HG02571 (cell line): ENCODE data around the gene MBD3L2B.
"Not testable (repeated sequence)": the region's sequence is repeated elsewhere in the genome, so short reads cannot be mapped to it uniquely, and the experiment has no call there.

Experiments
- ATAC-seq: cut with Tn5 transposase; IDR thresholded peaks from one replicate; pipeline ENCODE4 v1.9.1; 2021; ENCODE audit warnings: mild to moderate bottlenecking, moderate library complexity; ENCODE audit not compliant: unreplicated experiment

The MBD3L2B gene

DNA sequence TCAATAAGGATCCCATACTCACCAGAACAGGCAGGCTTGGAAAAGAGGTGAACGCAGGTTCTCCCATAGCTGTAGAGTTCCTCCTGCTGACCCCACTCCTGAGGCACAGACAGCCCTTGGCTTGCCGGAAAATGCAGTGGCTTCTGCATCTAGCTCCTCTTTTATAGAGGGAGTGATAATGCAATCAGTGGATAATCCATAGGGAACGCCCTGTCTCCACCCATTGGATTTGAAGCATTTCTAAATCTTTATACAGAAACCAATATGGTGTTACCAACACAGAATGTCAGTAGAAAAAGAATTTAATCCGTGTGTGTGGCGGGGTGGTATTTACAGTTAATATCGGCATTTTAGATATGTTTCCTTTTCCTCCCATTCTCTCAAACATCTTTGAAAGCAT, at the start of gene MBD3L2B:
TSS of gene MBD3L2B (minus strand) at position 101 of the 400 bp plus-strand sequence. CDS start at position 67, 34 bp downstream.
- ATAC-seq = not testable (repeated sequence)

DNA sequence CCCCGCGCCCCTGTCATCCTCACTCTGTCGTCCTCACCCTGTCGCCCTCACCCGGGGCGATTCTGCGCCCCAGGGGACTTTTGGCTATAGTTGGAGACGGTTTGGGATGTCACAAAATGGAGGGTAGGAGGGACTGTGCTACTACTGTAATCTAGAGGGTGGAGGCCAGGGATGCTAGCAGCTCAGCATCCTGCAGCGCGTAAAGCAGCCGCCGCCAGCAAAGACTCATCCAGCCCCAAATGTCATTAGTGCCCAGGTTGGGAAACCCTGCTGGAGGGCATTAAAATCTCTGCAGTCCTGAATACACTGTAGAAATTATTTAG, 48.6 kb upstream of the MBD3L2B start:
- ATAC-seq = no peak

DNA sequence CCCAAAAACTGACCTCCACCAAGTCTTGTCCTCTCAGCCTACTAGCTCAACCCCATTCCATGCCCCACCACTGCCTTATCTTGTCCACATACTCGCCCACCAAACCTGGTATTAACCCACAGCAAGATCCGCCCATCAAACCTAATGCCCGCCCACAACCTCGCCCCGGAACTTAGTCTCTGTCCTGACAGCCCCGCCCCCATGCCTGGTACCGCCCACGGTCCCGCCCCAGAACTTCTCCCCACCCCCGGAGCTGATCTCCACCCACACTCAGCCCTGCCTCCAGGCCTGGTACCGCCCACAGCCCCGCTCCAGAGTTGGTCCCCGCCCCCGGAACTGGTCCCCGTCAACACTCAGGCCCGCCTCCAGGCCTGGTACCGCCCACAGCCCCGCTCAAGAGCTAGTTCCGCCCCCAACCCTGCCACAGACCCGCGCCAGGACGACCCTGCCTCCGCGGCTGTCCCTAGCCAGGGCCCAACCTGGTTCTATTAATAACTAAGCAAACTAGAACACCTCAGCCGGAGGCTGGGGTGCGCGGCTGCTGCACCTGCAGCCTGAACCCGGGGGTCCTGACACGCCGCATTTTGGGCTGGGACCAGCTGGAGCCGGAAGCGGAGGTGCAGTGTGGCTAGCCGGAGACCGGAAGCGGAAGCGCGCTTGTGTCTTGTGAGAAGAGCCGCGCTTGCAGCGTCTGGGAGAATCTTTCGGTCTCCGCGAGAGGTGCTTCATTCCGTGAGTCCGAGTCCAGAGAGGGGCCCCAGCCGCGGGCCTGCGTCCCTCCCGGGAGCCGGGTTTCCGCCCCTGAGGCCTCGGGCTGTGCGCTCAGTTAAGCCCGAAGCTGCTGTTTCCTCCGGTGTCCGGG, 48.0 kb upstream of the MBD3L2B start, which contains the start of gene ZNF557:
TSS of gene ZNF557 (plus strand) at position 662 of the 862 bp plus-strand sequence. CDS start 5,372 bp downstream, outside the sequence.
- ATAC-seq = peak; percentile 96

DNA sequence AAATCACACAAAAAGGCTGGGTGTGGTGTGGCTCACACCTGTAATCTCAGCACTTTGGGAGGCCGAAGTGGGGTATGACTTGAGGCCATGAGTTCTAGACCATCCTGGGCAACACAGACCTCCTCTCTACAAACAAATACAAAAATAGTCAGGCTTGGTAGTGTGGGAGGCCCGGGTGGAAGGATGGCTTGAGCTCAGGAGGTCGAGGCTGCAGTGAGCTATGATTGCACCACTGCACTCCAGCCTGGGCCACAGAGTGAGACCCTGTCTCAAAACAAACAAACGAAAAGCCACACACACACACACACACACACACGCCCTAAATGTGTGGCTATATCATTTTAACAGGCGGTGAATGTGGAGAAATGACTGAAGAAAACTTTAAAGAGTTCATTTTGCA, 47.4 kb upstream of the MBD3L2B start:
- no peak for ATAC-seq

DNA sequence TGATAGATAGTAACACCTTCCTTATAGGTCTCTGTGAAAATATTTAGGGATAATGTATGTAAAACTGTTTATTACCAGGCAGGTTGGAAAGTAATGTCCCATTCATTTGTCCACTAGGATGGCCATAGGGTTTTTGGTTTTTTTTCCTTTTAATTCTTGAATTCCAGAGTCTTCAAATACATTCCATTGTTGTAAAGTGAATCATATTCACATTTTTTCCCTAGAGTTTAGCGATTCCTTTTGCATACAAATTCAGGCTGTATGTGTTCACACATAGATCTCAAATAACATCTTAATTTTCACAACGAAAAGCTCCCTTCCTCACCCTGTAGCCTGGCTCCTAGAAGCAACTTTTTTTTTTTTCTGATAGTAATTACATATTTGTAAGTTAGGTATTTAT, 46.5 kb upstream of the MBD3L2B start:
- ATAC-seq = no peak

DNA sequence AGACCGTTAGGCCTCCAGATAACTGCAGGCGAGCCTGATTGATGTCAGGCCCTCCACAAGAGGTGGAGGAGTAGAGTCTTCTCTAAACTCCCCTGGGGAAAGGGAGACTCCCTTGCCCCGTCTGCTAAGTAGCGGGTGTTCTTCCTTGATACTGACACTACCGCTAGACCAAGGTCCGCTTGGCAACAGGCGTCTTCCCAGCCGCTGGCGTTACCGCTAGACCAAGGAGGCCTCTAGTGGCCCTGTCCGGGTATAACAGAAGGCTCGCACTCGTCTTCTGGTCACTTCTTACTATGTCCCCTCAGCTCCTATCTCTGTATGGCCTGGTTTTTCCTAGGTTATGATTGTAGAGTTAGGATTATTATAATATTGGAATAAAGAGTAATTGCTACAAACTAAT, 45.9 kb upstream of the MBD3L2B start:
- not testable (repeated sequence) for ATAC-seq

DNA sequence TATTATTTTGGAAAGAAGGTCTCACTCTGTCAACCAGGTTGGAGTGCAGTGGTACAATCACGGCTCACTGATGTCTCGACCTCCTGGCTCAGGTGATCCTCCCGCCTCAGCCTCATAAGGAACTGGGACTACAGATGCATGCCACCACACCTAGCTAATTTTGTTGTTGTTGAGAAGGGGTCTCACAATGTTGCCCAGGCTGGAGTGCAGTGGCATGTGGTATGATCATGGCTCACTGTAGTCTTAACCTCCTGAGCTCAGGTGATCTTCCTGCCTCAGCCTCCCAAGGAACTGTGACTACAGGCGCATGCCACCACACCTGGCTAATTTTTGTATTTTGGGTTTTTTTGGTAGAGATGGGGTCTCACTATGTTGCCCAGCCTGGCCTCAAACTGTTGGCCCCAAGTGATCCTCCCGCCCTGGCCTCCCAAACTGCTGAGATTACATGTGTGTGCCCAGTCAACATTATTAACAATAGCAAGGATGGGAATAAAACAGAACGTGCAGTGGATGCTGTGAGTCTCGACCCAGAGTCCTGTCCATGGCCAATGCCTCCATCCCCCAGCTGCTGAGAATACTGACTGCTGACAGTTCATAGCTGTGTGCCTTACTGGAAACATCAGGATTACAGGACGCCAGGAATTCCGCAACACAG, 42.7 kb upstream of the MBD3L2B start:
- no peak for ATAC-seq

DNA sequence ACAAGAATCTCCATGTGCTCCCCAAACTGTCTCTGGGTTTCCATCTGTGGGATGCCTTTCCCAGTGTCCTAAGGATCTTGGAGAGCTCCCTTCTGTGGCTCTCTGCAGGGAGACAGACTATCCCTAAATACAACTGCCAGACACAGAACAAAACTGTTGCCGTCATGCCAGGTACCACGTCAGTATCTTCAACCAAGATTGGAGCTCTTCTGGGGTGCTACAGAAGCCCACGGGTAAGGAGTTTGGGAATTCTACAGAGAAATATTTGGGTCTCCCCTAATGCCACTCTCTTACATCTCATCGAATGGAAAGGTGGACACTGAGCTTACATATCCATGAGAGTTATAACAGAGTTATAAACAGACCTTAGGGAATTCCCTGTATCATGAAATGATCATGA, 42.1 kb upstream of the MBD3L2B start:
- ATAC-seq = no peak

DNA sequence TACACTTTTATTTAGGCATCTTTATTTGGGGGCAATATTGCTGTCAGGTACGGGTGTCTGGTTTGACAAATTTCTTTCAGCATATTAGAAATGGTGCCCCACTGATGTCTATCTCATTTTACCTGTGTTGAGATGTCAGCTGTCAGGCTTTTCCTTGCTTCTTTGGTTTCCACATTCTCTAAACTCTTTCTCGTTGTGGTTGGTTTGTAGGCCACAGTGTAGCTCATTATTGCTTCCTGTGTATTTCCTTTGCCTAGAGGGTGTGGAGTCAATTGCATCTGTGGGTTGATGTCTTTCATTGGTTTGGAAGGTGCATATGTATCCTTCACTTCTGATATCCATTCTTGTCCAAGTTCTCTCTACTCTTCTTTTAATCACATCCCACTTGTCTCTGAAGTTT, 38.7 kb upstream of the MBD3L2B start:
- not testable (repeated sequence) for ATAC-seq

DNA sequence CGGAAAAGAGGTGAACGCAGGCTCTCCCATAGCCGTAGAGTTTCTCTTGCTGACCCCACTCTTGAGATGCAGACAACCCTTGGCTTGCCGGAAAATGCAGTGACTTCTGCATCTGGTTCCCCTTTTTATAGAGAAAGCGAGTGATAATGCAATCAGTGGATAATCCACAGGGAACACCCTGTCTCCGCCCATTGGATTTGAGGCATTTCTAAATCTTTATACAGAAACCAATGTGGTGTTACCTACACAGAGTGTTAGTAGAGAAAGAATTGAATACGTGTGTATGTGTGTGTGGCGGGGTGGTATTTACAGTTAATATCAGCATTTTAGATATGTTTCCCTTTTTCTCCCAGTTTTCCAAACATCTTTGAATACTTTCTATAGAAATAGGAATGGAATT, 37.3 kb upstream of the MBD3L2B start, which contains the start of gene MBD3L3:
TSS of gene MBD3L3 (minus strand) at position 101 of the 400 bp plus-strand sequence. CDS start at position 30, 71 bp downstream.
- ATAC-seq = not testable (repeated sequence)

DNA sequence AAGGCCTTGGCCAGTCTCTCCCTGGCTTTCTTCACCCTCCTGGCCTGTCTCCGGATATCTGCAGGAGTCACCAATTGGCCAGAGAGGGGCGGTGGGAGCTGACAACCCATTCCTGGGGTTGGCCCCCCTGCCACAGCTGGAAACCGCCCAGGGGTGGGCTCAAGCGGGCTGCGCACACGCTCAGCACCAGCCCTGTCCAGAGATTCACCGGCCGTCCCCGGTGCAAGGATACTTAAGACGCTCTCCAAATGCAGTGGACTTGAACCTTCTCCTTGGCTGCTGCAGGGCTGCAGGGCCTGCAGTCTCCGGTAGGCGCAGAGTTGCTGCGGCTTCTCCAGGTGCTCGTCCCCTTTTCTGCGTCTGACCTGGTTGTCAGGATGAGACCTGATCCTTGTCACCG, 35.1 kb upstream of the MBD3L2B start:
- ATAC-seq = not testable (repeated sequence)

DNA sequence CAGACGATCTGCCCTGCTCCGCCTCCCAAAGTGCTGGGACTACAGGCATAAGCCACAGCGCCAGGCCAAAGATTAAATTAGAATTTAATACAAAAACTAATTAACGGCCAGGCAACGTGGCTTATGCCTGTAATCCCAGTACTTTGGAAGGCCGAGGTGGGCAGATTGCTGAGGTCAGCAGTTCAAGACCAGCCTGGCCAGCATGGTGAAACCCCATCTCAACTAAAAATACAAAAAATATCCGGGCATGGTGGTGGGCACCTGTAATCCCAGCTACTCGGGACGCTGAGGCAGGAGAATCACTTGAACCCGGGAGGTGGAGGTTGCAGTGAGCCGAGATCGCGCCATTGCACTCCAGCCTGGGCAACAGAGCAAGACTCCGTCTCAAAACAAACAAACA, 34.4 kb upstream of the MBD3L2B start:
- not testable (repeated sequence) for ATAC-seq

DNA sequence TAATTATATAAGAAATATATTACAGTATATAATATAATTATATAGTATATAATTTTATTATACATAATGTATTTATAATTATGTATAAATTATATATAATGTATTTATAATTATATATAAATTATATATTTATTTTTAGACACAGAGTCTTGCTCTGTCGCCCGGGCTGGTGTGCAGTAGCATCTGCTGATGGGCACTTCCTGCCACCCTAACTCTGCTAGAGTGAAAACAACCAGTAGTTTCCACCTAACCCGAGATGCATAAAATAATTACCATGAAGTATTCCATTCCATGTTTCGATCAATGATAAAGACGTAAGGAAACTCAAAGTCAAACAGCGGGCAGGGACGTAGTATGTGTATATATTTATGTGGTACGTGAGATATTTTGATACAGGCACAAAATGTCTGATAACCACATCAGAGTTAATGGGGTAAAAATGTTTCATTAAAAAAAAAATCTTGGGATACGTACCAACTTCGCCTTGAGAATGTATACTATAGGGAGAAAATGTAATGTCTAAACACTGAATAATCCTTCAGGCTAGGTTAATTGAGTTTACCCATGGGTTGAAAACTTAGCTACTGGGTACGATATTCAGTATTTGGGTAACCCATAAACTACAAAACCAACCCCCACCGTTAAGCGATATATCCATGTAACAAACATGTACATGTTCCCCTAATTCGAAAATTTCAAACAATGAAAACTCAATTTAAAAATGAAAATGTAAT, 33.6 kb upstream of the MBD3L2B start:
- not testable (repeated sequence) for ATAC-seq

DNA sequence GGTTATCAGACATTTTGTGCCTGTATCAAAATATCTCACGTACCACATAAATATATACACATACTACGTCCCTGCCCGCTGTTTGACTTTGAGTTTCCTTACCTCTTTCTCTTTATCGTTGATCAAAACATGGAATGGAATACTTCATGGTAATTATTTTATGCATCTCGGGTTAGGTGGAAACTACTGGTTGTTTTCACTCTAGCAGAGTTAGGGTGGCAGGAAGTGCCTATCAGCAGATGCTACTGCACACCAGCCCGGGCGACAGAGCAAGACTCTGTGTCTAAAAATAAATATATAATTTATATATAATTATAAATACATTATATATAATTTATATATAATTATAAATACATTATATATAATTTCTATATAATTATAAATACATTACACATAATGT, 31.7 kb upstream of the MBD3L2B start:
- ATAC-seq = not testable (repeated sequence)

DNA sequence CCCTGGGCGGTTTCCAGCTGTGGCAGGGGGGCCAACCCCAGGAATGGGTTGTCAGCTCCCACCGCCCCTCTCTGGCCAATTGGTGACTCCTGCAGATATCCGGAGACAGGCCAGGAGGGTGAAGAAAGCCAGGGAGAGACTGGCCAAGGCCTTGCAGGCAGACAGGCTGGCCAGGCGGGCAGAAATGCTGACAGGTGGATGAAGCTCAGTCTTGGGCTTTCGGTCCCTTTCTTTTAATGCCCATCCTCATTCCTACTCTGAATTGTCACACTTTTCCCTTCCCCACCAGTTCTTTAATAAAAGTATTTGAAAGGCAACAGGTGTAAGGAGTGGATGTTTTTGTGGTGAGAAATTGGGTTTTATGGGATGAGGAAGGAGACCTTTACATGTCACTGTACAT, 30.2 kb upstream of the MBD3L2B start:
- ATAC-seq = not testable (repeated sequence)

DNA sequence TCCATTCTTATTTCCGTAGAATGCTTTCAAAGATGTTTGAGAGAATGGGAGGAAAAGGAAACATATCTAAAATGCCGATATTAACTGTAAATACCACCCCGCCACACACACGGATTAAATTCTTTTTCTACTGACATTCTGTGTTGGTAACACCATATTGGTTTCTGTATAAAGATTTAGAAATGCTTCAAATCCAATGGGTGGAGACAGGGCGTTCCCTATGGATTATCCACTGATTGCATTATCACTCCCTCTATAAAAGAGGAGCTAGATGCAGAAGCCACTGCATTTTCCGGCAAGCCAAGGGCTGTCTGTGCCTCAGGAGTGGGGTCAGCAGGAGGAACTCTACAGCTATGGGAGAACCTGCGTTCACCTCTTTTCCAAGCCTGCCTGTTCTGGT, 27.8 kb upstream of the MBD3L2B start, which contains the start of gene MBD3L2:
TSS of gene MBD3L2 (plus strand) at position 301 of the 400 bp plus-strand sequence. CDS start at position 354, 53 bp downstream.
- not testable (repeated sequence) for ATAC-seq

DNA sequence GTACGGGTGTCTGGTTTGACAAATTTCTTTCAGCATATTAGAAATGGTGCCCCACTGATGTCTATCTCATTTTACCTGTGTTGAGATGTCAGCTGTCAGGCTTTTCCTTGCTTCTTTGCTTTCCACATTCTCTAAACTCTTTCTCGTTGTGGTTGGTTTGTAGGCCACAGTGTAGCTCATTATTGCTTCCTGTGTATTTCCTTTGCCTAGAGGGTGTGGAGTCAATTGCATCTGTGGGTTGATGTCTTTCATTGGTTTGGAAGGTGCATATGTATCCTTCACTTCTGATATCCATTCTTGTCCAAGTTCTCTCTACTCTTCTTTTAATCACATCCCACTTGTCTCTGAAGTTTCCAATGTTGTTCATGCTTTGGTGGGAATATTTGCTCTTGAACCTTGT, 20.3 kb upstream of the MBD3L2B start:
- ATAC-seq = not testable (repeated sequence)

DNA sequence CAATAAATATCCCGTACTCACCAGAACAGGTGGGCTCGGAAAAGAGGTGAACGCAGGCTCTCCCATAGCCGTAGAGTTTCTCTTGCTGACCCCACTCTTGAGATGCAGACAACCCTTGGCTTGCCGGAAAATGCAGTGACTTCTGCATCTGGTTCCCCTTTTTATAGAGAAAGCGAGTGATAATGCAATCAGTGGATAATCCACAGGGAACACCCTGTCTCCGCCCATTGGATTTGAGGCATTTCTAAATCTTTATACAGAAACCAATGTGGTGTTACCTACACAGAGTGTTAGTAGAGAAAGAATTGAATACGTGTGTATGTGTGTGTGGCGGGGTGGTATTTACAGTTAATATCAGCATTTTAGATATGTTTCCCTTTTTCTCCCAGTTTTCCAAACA, 18.8 kb upstream of the MBD3L2B start, which contains the start of gene MBD3L4:
TSS of gene MBD3L4 (minus strand) at position 101 of the 400 bp plus-strand sequence. CDS start at position 66, 35 bp downstream.
- not testable (repeated sequence) for ATAC-seq

DNA sequence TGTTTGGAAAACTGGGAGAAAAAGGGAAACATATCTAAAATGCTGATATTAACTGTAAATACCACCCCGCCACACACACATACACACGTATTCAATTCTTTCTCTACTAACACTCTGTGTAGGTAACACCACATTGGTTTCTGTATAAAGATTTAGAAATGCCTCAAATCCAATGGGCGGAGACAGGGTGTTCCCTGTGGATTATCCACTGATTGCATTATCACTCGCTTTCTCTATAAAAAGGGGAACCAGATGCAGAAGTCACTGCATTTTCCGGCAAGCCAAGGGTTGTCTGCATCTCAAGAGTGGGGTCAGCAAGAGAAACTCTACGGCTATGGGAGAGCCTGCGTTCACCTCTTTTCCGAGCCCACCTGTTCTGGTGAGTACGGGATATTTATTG, 9.0 kb upstream of the MBD3L2B start, which contains the start of gene MBD3L5:
TSS of gene MBD3L5 (plus strand) at position 301 of the 400 bp plus-strand sequence. CDS start at position 335, 34 bp downstream.
- not testable (repeated sequence) for ATAC-seq

DNA sequence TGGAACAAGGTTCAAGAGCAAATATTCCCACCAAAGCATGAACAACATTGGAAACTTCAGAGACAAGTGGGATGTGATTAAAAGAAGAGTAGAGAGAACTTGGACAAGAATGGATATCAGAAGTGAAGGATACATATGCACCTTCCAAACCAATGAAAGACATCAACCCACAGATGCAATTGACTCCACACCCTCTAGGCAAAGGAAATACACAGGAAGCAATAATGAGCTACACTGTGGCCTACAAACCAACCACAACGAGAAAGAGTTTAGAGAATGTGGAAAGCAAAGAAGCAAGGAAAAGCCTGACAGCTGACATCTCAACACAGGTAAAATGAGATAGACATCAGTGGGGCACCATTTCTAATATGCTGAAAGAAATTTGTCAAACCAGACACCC, 7.6 kb upstream of the MBD3L2B start:
- not testable (repeated sequence) for ATAC-seq

DNA sequence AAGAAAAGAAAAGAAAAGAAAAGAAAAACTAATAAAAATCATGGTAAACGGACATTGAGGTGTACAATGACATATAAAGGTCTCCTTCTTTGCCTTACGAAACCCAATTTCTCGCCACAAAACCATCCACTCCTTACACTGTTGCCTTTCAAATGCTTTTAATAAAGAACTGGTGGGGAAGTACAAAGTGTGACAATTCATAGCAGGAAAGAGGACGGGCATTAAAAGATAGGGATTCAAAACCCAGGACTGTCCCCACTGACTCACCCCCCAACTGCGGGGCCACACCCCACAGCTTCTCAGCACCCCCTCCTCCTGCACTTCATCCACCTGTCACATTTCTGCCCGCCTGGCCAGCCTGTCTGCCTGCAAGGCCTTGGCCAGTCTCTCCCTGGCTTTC, 2.4 kb downstream of the MBD3L2B start:
- ATAC-seq = no peak
